ENCODE results near the gene WDFY4. TPM values are rescaled to one million over a fixed set of nuclear protein-coding genes. Genes with fewer than 3 reads are reported as not detected.

Gene WDFY4
- total and polyA plus RNA-seq, 2 experiments from 2014 or later = 0.14 TPM; not detected in 1

DNA sequence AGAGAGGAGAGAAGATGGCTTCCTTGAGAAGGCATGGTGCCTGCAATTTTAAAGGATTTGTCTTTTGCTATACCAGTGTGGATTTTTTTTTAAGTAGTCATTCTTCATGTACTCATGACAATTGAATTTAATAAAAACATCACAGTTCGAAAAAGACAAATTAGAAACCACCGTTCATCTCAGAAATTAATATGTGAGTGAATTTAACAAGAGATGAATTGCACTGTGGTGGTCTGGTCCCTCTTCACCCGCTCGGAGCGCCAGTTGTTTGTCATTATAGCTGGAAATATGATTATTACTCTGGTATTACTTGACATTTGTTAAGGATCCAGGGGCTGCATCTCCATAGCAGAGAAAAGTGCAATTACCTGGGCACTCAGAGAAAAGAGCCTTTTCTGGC is 163.0 kb downstream of the WDFY4 start:
- TF ChIP-seq, protein P1, sequence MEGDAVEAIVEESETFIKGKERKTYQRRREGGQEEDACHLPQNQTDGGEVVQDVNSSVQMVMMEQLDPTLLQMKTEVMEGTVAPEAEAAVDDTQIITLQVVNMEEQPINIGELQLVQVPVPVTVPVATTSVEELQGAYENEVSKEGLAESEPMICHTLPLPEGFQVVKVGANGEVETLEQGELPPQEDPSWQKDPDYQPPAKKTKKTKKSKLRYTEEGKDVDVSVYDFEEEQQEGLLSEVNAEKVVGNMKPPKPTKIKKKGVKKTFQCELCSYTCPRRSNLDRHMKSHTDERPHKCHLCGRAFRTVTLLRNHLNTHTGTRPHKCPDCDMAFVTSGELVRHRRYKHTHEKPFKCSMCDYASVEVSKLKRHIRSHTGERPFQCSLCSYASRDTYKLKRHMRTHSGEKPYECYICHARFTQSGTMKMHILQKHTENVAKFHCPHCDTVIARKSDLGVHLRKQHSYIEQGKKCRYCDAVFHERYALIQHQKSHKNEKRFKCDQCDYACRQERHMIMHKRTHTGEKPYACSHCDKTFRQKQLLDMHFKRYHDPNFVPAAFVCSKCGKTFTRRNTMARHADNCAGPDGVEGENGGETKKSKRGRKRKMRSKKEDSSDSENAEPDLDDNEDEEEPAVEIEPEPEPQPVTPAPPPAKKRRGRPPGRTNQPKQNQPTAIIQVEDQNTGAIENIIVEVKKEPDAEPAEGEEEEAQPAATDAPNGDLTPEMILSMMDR (conservative IDR thresholded peaks at IDR 0.05; ENCODE audit: low read depth in 2 of 2) = no peak
- no peak for TF ChIP-seq ZNF331 (CRISPR knock-in tag; IDR thresholded peaks at IDR 0.05; ENCODE audit: low read depth)
- no peak for TF ChIP-seq ETS1 (IDR thresholded peaks at IDR 0.05)
- TF ChIP-seq STAT1 (IDR thresholded peaks at IDR 0.05; ENCODE audit: unreplicated experiment) = no peak
- TF ChIP-seq JUNB (IDR thresholded peaks at IDR 0.05; ENCODE audit: unreplicated experiment) = no peak
- no peak for TF ChIP-seq POLR2AphosphoS5 (IDR thresholded peaks at IDR 0.05; ENCODE audit: low read depth)
- TF ChIP-seq EZH2 (IDR thresholded peaks at IDR 0.05; ENCODE audit: low read depth, unreplicated experiment) = no peak
- TF ChIP-seq ZNF462 (CRISPR knock-in tag; IDR thresholded peaks at IDR 0.05) = no peak
- TF ChIP-seq NANOG (IDR thresholded peaks at IDR 0.05; ENCODE audit: borderline replicate concordance) = no peak
- no peak for TF ChIP-seq CREB1 (CRISPR knock-in tag; IDR thresholded peaks at IDR 0.05; ENCODE audit: low read depth)
- no peaks in the 10 kb centered on the region for H3K4me1 Mint-ChIP-seq
- Histone ChIP-seq H3K4me3 (no peak overlapping the region), H4K20me1 (replicated peaks; ENCODE audit: insufficient read depth) (no peaks in the 10 kb centered on the region), H3K9me2 (ENCODE audit: insufficient read depth) (no peaks in the 10 kb centered on the region), H3K4me2 (no peak overlapping the region), H2AFZ (no peak overlapping the region), H3F3A (replicated peaks; ENCODE audit: low read depth) (no peaks in the 10 kb centered on the region), H3K36me3 (ENCODE audit: insufficient read depth) (no peaks in the 10 kb centered on the region), H3K79me2 (replicated peaks; ENCODE audit: insufficient read depth) (no peaks in the 10 kb centered on the region), H3K27ac (ENCODE audit: low read depth) (no peak overlapping the region), H3K4me1 (ENCODE audit: insufficient read depth) (no peaks in the 10 kb centered on the region), H3K27me3 (ENCODE audit: insufficient read depth) (no peaks in the 10 kb centered on the region)
- H3K9me3 Mint-ChIP-seq = no peaks in the 10 kb centered on the region
- H3K4me3 Mint-ChIP-seq = no peak overlapping the region
- ATAC-seq (no peak), DNase-seq (ENCODE audit: low spot score) (no peak)
- H3K36me3 Mint-ChIP-seq (ENCODE audit: low read depth) = no peaks in the 10 kb centered on the region
- H3K27me3 Mint-ChIP-seq (ENCODE audit: insufficient read depth, low read depth, poor library complexity) = peaks cover 6% of the 10 kb centered on the region
- H3K27ac Mint-ChIP-seq = no peak overlapping the region
